LNCaP clone FGC (cell line): Measurements from ENCODE around the gene ZBTB16.
A peak's percentile ranks its signal among the peaks of the same experiment; 100 is the strongest.

ENCODE experiments used
- DNase-seq: peaks from one replicate; pipeline ENCODE4 v3.0.0-alpha.2; 2011; ENCODE audit warnings: low read depth
- H3K4me3 ChIP-seq: 2 replicates; pipeline ENCODE4 v1.5.1; 2011; ENCODE audit warnings: mild to moderate bottlenecking, low read depth, low read length, control low read depth
- CTCF ChIP-seq: IDR thresholded peaks from 2 replicates; pipeline ENCODE4 v1.5.1; 2012; ENCODE audit warnings: mild to moderate bottlenecking; ENCODE audit not compliant: control insufficient read depth, insufficient read depth; ENCODE audit errors: extremely low read depth

ZBTB16 gene

GRCh38 chr11:114191893-114192292, 132.4 kb downstream of the ZBTB16 start:
- TF ChIP-seq CTCF, result no peak
- H3K4me3 ChIP-seq, result no peak overlapping the region
- no peak for DNase-seq

- no peak overlapping the region for H3K4me3 ChIP-seq
- DNase-seq, result no peak
- TF ChIP-seq CTCF, result no peak
These were observed 133.4 kb downstream of the ZBTB16 start for GRCh38 chr11:114192841-114193389.

GRCh38 chr11:114193730-114194679, 134.5 kb downstream of the ZBTB16 start:
- no peak overlapping the region for H3K4me3 ChIP-seq
- no peak for DNase-seq
- TF ChIP-seq CTCF, result no peak

DNA sequence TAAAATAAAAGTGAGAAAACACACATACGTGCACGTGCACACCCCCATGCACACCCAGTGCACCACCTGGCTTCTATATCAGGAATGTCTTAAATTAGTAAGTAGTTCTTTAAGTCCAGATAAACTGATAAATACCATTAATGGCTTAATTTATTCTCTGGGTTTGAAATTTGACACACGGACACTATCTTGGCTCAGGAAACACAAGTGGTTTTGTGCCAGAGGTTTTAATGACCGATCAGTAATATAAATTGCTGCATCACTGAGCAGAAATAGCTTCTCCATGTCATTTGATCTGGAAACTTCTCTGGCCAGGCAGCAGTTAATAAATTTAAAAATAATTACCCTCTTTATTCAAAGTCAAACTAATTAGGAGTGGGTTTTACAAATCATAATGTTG, 135.2 kb downstream of the ZBTB16 start:
- no peak for TF ChIP-seq CTCF
- no peak overlapping the region for H3K4me3 ChIP-seq
- no peak for DNase-seq

GRCh38 chr11:114195151-114195550, 135.6 kb downstream of the ZBTB16 start:
- TF ChIP-seq CTCF, result no peak
- no peak overlapping the region for H3K4me3 ChIP-seq
- no peak for DNase-seq

DNA sequence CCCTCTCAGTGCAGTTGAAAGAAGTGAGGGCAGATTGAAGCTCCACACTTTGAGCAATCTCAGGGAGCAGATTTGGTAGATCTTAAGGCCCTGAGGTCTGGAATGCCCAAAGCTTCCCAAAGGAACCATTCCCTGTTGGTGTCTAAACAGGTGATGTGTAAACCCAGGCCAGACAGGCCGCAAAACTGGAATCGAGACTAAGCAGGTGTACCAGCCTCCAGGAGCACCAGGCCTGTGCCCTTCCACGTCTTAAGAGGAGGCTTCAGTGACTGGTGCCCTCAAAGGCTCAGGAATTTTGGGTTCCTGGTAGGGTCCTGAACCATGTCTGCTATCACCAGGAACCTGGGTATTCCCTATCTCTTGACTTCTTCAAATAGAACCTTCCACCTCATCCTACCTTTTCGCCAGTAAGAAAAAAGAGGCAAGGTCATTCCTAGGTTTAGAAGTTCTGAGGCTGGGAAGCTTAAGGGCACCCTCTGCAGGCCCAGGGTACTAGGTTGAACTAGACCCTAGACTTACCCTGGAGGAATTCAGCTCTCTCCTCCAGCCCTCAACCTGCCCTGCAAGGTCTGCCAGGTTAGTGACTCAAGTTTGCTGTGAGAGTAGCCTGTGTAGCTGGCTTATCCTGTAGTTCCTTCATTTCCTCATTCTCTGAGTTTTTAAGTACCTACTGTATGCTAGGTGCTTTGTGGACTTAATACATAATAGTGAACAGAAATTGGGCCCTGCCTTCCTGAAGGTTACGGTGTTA, 136.6 kb downstream of the ZBTB16 start:
- peak; percentile 96 for DNase-seq
- H3K4me3 ChIP-seq, result no peak overlapping the region
- peak; percentile 31; the same call in 1 of the 2 replicates for TF ChIP-seq CTCF
